ENCODE data around the gene ELN.

The ELN gene

DNA sequence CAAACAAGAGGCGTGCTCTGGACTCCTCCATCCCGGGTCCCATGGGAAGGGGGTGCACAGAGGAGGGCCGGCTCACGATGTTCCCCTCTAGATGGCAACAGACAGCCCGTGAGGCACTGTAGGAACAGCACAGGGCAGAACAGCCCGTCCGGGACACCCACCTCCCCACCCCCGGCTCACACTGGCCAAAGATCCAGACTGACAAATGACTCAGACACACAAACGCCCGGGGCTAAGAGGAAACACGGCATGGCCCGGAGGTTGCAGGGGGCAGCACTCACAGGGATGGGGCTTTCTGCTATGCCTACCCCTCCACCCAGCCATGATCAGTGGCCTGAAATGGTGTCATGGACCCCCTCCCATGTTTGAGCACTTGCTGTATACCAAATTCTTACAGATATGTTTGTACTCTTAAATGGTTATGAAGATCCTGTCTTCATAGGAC lies 4.9 kb upstream of the ELN start:
- DNase-seq (ENCODE audit: low read depth in 2 of 2) = no peak

DNA sequence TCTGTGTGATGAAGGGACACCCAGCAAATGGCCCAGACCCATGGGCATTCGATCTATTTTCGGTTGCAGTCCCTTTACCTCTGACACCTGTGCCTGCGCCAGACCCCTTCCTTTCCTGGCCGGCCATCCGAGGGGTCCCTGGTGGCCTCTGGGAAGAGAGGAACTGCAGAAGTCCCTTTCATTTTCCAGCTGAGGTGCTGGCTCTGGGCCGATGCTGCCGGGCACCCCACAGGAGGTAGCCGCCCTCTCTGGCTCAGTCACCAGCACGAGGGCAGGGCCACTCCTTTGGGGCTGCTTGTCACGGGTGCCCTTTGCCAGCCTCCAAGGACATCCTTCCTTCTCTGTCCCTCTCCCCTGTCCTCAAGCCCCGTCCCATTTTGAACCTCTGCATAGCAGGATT lies 4.2 kb upstream of the ELN start:
- no peak for DNase-seq (ENCODE audit: low read depth in 2 of 2)

DNA sequence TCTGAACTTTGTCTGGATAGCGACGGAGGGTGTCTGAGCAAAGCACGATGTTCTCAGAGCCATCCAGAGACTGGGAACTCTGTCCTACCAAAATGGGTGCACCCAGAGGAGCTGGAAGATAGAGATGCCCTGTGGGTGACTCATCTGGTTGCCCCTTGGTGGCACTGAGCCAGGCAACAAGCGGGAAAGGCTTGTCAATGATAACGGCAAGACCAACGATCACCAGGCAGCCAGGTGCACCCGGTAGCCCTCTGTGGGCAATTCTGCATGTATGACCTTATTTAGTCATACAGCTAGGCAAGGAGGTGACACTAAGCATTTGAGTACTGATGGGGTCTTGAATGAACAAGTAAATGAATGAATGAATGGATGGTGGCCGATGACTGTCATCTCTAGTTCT lies 2.8 kb upstream of the ELN start:
- no peak for DNase-seq (ENCODE audit: low read depth in 2 of 2)

DNA sequence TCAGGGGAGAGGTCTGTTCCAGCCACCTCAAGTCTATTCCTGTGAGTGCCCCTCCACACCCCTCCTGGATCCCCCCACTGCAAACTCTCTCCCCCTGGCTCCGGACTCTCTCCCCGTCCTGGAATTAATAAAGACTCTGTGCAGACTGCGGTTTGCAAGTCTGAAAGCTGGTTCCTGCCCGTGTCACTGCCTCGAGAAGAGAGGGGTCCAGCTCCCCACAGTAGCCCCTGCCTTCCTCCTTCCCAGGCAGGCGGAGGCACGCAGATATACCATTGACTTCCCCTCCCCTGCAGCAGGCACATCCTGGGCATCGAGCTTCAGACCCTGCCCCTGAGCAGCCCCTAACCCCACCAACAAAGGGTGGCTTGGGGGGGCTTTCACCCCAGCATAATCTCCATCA lies 2.2 kb upstream of the ELN start:
- no peak for DNase-seq (ENCODE audit: low read depth in 2 of 2)

DNA sequence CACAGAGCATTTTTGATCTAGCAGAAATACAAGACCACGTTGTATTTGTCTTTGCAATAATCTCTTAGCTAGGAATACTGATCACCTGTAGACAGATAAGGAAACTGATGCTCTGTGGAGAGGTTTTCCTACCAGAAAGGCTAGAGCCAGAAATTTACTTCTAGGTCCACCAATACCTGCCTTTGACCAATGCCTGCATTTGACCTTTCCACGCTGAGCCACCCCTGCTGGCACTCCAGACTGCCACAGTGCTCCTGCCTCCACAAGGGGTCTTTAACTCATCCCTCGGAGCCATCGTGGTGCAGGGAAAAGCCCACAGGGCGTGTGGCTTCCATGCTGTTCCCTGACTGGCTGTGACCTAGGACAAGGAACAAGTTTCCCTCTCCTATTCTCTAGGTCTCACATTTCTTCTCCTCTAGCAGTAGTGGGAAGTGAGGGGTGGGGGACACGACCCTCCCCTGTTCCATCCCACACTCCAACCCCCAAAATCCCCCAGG lies 1.5 kb upstream of the ELN start:
- no peak for DNase-seq (ENCODE audit: low read depth in 2 of 2)

DNA sequence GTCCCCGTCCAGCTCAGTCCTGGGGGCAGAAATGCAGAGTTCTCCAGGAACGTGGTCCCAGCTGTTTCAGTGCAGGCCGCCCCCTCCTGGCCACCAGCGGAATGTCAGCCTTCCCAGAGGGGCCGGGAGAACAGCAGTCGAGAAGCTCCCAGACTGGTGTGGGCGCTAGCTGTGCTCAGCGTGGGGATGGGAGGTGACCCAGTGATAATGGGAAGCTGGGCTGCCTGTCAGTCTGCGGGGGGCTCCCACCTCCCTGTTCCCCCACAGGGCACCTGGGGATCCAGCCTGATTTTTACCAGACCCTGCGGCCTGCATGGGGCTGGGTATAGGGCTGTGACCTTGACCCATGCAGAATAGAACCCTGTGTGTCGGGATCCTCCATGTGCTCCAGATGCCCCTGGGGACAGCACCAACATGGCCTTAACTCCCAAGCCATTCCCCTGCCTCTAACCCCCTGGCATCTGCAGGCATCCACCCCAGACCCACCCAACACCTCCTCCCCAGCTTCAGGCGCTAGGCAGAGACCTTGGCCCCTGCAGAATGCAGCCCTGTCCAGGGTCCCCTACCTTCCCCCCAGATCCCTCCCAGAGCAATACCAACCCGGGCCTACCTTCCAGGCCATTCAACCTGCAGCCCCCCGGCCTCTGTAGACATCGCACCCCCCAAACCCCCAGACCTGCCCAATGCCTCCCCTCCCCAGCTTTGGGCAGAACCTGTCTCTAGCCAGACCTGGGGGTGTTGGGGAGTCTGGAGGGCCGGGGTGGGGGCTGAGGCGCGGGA lies 880 bp upstream of the ELN start:
- DNase-seq (ENCODE audit: low read depth in 2 of 2) = peak; percentile 11 to 23

DNA sequence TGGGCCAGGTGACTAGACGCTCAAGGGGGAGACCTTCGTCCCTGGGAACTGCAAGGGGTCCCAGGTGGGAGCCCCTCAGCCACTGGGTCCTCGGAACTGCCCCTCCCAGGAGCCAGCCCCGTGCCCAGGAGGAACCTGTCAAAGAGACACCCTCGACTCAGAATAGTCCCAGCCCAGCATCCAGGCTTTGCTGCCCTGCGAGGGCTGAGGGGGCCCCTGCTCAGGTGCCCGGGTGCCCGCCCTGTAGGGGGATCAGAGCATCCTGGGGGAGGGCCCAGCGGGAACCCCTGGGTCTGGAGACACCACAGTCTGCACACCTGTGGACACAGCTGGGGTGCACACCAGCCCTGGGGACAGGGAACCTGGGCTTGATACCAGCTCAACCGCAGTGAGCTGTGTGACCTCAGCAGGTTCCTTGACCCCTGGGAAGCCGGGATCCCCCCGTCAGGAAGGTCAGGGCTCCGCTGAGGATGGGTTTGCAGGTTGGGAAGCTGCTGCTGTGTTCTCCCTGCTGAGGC lies 407 bp downstream of the ELN start:
- no peak for DNase-seq (ENCODE audit: low read depth in 2 of 2)

DNA sequence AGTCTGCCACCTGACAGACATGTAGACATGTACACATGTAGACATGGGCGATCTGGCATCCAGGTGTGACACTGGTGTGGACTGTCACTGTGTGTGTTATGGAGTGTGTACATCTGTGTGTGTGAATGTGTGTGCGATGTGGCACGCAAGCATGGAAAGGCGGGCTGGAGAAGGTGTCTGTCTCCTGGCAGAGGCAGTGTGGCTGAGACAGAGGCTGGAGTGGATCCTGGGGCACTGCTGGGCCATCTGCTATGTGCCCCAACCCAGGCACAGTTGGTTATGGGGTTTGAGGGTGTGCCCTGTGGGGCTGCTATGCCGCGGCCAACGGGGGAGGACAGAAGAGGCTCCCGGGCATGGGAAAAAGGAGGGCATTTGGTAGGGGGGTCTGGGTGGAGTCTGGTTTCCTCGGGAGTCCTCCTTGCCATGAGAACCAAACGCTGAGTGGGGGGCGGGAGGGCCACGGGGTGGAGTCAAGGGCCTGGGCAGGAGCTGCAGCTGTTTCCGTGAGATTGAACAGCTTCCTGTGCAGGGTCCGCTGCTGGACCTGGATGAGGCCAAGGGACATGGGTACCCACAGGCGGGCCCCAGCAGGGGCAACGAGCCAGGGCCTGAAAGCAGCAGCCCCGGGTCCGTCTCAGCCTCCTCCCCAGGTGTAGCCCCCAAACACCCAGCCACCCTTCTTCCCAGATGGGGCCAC lies 1.3 kb downstream of the ELN start:
- no peak for DNase-seq (ENCODE audit: low read depth in 2 of 2)

DNA sequence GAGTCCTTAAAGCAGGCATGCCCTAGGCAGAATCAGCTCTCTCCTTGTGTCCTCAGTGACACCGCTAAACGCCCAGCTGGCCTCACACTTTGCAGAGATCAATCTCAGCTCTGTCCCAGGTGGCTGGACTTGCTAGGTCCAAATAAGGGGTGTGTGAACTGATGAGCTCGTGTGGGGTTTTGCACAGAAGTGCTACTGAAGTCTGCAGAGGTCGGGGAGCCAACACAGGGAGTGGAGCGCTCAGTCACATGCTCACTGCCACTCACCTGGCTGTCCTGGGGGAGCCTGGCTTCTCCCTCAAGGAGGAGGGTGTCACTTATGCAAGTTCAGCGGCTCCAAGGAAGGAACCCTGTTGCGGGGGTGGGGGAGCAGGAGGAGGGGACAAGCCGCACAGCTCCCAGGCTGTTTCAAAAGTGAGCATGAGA lies 2.0 kb downstream of the ELN start:
- DNase-seq (ENCODE audit: low read depth in 2 of 2) = no peak

DNA sequence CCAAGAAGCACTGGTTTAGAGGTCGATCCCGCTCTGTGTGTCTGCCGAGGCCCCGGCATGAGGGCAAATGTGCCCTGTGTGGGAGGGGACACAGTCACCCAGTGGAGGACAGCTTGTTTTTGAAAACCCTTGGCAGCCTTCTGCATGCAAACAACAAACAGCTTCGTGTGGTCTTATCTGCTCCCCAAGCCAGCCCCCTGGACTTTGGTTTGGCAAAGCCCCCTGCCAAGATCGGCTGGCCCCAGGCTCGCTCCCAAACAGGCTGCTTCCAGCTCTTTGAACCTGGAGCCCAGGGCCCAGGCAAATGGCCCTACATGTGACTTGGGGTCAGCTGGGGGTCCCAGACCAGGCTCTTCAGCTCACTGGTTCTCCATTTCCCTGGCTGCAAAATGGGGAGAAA lies 2.9 kb downstream of the ELN start:
- DNase-seq (ENCODE audit: low read depth in 2 of 2) = no peak

DNA sequence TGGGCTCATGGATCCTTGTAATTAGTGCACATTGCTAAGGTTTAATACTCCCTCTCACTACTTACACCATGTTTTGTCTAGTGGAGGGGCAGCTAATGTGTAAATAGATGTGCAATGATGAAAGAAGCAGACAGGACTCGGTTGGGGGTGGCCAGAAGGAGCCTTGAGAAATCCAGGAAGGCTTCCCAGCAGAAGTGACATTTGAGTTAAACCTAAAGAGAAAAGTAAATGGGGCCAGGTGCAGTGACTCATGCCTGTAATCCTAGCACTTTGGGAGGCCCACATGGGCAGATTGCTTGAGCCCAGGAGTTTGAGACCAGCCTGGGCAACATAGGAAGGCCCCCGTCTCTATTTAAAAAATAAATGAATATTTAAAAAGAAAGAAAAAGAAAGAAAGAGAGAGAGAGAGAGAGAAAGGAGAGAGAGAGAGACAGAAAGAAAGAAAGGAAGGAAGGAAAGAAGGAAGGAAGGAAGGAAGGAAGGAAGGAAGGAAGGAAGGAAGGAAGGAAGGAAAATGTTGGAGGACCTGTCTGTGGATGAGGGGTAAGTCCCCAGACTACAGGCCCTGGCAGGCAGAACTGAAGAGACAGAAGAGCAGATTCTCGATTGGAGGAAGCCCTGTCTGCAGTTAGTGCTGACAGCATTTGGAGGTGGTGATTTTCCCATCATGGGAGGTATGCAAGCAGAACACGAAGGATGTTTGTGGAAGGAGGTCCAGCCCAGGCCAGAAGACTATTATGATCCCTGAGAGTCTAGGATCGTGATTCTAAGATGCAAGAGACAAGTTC lies 3.6 kb downstream of the ELN start:
- no peak for DNase-seq (ENCODE audit: low read depth in 2 of 2)

DNA sequence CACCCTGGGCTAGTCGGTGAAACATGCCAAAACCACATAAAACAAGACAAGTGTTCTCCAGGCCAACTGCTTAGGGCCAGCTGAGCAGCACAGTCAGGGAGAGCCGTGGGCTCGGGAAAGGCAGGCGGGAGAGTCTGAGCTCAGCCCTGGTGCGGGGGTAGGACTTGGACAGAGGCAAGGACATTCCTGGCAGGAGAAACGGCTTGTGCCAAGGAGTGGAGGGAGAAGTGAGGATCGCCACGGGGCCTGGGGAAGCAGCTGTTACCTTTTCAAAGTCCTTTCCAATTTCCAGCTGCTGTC lies 4.2 kb downstream of the ELN start:
- no peak for DNase-seq (ENCODE audit: low read depth in 2 of 2)

DNA sequence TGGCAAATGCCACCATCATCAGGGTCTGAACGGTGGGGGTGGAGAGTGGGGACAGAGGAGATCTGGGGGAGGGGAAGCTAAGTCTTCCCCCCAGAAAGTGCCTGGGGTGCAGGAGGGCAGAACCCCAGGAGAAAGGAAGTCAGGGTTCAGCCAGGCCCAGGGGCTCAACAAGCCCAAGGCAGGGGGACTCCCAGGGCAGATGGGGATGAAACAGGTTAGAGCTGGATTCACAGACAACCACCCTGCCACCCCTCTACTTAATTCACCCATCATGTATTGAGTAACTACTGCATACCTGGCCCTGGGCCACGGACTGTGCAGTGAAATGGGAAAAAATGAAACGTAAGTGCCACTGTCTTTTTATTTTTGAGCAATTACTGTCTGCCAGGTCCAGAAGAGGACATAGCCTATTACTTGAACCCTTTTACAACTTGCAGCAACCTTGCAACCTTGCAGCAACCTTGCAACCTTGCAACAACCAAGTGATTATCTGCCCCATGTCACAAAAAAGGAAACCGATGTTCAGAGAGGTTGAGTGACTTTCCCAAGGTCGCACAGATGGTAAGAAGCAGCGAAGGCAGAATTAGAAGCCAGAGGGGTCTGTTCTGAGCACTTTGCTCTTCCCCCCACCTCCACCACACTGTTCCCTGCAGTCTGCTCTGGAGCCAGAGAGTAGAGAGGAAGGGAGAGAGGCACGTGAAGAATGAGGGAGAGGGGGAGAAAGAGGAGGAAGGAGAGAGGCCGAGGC lies 4.8 kb downstream of the ELN start:
- no peak for DNase-seq (ENCODE audit: low read depth in 2 of 2)

DNA sequence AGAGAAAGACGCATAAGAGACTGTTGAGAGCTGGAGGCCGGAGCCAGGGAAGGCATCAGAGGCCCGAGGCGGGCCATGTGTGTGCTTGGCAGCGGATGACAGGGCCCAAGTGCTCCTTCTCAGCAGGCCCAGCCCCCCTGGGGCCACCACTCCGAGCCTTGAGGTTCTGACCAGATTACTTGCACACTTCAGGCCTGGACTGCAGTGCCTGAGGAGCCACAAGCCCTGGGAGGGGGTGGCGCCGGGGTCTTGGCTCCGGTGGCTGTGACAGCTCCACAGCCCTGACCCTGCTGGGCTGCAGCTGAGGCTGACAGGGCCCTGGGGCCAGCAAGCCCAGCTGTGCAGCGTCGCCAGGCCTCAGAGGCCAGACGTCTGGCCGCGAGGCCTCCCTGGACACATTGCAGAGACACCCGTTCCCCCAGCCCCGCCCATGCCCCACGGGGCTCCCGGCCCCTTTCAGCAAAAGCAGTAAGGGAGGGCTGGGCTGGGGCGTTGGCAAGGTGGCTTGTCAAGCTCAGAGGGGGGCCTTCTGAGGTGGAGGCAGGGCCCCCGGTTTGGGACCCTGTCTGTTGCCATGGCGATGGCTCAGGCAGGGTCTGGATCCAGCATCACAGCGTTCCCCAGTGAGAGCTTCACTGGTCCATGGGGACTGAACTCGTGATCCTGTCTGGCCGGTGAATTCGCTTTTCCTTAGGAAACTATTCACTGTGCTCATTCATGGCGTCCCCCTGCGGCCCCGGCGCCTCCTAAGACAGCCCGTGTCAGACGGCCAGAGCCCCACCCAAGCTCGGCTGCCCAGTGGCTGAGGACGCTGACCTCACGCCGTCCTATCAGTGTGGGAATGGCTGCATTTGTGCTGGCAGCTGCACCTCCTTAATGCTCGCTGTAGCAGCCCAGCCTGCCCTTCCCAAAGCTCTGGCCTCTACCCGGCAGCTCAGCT lies 5.7 kb downstream of the ELN start:
- no peak for DNase-seq (ENCODE audit: low read depth in 2 of 2)

DNA sequence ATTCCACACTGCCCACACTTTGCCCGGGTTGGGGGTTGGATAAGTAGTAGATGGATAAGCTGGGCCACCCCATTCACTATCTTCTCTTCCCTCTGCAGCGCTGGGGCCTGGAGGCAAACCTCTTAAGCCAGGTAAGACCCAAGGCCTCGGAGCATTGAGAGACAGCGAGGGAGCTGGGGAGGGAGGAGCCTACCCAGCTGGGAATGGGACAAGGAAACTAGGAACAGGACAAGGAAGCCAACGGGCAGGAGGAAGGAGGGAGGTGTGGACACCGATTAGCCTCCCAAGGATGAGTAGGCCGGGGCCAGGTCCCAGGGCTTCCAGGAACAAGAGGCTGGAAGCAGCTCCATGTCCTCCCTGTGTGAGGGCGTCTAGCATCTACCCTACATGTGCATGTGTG lies 9.6 kb downstream of the ELN start:
- no peak for DNase-seq (ENCODE audit: low read depth in 2 of 2)

DNA sequence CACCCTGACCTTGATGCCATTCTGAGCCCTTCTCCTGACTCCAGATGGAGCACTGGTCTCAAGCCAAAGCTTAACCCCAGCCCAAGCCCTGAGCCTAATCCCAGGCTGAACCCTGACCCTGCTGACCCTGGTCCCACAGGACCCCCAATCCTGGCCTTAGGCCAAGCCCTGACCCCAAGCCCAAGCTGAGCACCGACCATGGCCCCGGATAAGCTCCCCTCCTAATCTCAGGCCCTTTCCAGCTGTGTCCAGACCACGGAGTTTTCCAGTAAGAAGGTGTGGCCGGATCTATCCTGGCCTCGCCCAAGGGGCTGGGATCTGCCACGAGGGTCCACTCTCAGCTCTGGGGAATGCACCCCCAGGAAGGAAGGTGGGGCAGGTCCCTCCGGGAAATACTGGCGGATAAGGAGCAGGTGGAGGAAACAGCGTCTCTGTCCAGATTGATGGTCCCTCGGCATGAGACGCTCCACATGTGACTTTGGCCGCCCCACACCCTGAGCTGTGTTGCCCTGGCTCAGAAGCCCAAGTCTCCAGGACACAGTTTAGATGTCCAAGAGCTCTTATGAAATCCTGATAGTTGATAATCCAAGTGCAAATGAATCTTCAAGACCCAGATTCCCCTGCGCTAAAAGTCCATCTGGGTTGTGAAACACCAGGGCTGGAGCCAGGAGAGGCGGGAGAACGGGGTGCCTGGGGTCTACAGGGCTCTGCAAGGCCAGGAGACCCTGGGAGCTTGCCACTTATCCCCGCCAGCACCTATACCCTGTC lies 10.4 kb downstream of the ELN start:
- DNase-seq (ENCODE audit: low read depth in 2 of 2) = no peak

DNA sequence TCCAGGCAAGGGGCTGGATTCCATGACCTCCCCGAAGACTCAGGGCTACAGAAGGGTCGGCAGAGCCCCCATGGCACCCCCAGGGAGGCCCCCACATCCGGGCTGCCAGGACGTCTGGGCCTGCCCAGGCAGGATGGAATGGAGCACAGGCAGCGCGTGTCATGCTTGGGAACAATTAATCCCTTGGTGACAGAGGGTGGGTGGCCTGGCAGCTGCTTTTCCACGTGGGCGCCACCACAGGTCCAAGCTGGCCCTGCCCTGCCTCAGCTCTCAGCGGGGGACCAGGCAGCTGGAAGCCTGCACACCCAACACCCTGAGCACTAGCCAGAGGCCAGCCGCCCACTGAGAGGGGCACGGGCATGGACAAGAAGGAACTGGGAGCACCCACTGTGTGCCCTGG lies 11.4 kb downstream of the ELN start:
- DNase-seq (ENCODE audit: low read depth in 2 of 2) = no peak

DNA sequence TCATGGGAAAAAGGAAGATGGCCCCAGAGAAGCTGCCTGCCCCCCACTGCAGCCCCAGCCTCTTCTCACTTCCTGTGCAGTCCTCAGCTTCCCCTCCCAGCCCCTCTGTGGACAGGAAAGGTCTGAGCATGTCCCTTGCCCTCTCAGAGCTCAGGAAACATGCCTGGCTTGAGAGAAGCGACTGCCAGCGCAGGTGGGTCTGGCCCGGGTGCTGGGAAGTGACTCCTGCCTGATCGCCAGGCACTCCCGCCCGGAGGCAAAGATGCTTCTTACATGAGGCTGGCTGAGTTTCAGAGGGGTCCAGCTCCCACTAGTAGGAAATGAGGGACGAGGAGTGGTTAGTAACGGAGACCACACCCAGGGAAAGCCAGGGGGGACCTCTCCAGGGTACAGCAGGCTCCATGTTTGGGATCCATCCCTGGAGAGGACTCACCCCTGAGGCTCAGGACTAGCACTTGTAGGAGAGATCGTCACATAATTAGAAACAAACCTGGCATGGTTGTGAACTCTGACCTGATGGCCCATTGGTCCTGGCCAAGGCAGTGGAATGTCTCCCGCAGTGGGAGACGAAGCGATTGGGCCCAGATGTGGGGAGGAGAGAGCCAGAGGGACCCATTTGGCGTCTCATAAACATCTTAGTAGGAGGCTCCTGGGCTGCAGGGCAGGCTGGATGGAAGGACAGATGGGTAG lies 12.3 kb downstream of the ELN start:
- no peak for DNase-seq (ENCODE audit: low read depth in 2 of 2)

DNA sequence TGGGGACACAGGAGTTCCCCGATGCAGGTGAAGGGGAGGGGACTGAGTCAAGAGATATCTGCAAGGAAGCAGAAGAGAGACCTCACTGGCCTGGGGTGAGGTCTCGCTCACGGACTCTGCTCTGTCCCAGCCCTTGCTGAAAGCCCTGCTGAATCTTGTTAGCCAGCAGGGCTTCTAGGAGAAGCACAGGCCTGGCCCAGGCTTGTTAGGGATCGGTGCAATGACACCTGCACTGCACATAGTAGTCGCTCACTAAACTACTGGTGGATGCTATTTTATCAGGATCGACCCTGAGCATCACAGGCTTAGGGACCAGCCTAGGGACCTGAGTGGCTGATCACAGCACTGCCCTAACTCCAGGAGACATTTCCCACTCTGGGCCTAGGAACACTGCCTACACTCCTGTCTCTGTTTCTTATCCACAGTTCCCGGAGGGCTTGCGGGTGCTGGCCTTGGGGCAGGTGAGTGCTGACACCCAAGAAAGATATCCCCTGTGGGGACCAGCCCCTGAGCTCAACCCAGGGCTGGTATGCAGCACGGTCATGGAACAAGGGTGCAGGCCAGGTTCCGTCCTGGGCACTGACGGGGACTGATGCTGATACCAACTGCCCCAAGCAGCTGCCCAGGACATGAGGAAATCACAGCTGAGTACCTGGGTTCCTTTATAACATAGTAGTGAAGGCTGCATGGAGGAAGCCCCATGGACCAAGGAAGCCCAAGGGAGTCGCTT lies 13.0 kb downstream of the ELN start:
- no peak for DNase-seq (ENCODE audit: low read depth in 2 of 2)
